ENCODE measurements around the gene UBE2H. TPM values are rescaled to one million over a fixed set of nuclear protein-coding genes. Genes with fewer than 3 reads are reported as not detected.
A peak's percentile ranks its signal among the peaks of the same experiment; 100 is the strongest.
"Not testable (repeated sequence)": the region's sequence is repeated elsewhere in the genome, so short reads cannot be mapped to it uniquely, and the experiment has no call there.

Gene UBE2H
- total RNA-seq, 1 experiment from 2014 or later, result 75.1 TPM

- H3K27me3 Mint-ChIP-seq (ENCODE audit: low read depth), result no peaks in the 10 kb centered on the region
- no peaks in the 10 kb centered on the region for H3K79me2 ChIP-seq (ENCODE audit: insufficient read depth, low read length)
- H4K5ac ChIP-seq (ENCODE audit: insufficient read length, low read depth, low read length), result no peak overlapping the region
- peak overlapping the region in 2 of 3 experiments; percentile 36 to 72; a peak in 2 of 7 replicates for H3K27ac Mint-ChIP-seq
- no peak overlapping the region for H3K9ac ChIP-seq (ENCODE audit: extremely low read depth, insufficient read length, low read length)
- no peak overlapping the region for H2BK20ac ChIP-seq (ENCODE audit: low read depth, low read length, poor library complexity, severe bottlenecking)
- no peak overlapping the region for H2BK5ac ChIP-seq (ENCODE audit: insufficient read length, low read length)
- no peak overlapping the region for H3K4me2 ChIP-seq (ENCODE audit: insufficient read depth, insufficient read length, low read length)
- H3K56ac ChIP-seq (ENCODE audit: insufficient read length, low read depth, low read length), result no peak overlapping the region
- no peak overlapping the region for H2AFZ ChIP-seq (ENCODE audit: low read length)
- H3K18ac ChIP-seq (ENCODE audit: insufficient read length, low read depth, low read length), result no peak overlapping the region
- H3K79me1 ChIP-seq (ENCODE audit: insufficient read depth, low read depth, low read length, poor library complexity, severe bottlenecking), result no peaks in the 10 kb centered on the region
- no peak overlapping the region for H3K23ac ChIP-seq (ENCODE audit: insufficient read length, low read depth, low read length)
- H2BK15ac ChIP-seq (ENCODE audit: low read depth, low read length), result no peak overlapping the region
- DNase-seq, result no peak
- no peak overlapping the region for H2BK12ac ChIP-seq (ENCODE audit: insufficient read length, low read depth, low read length)
- no CpG with 5 or more reads among the region's 11 CpGs for WGBS (ENCODE audit: extremely low coverage, insufficient read length, low lambda C conversion rate)
- TF ChIP-seq CTCF (conservative IDR thresholded peaks at IDR 0.05), result no peak
- no peak overlapping the region for H3K27ac ChIP-seq (ENCODE audit: insufficient read length, low read depth, low read length)
- H3K4ac ChIP-seq (ENCODE audit: low read depth, low read length), result no peak overlapping the region
- no peaks in the 10 kb centered on the region for H3K36me3 Mint-ChIP-seq (ENCODE audit: insufficient read depth in 1 of 3, low read depth in 3 of 3)
- no peak overlapping the region for H3K14ac ChIP-seq (ENCODE audit: insufficient read depth, low read length)
- H4K20me1 ChIP-seq (ENCODE audit: control insufficient read depth, insufficient read depth, insufficient read length), result no peaks in the 10 kb centered on the region
- H3K27me3 ChIP-seq (ENCODE audit: insufficient read depth, low read length), result no peaks in the 10 kb centered on the region
- H4K8ac ChIP-seq (replicated peaks; ENCODE audit: insufficient read length, low read depth, low read length), result no peak overlapping the region
- H3T11ph ChIP-seq (ENCODE audit: low read length), result no peak overlapping the region
- no peaks in the 10 kb centered on the region for H3K9me3 ChIP-seq (ENCODE audit: control insufficient read depth, low read depth, low read length)
- H3K4me3 Mint-ChIP-seq, result no peak overlapping the region
- peaks cover 13 to 14% of the 10 kb centered on the region in 2 experiments for H3K4me1 Mint-ChIP-seq
- H3K9me3 Mint-ChIP-seq, result no peaks in the 10 kb centered on the region
- no peak overlapping the region for H2BK120ac ChIP-seq (ENCODE audit: low read depth, low read length, poor library complexity, severe bottlenecking)
- no peak overlapping the region for H2AK5ac ChIP-seq (ENCODE audit: insufficient read length, low read length)
- H3K4me1 ChIP-seq (ENCODE audit: insufficient read depth, low read length), result no peaks in the 10 kb centered on the region; the same call in 1 of the 2 replicates
- H4K91ac ChIP-seq (ENCODE audit: insufficient read length, low read depth, low read length), result no peak overlapping the region
- H3K23me2 ChIP-seq (ENCODE audit: insufficient read length, low read depth, low read length, poor library complexity, severe bottlenecking), result no peaks in the 10 kb centered on the region
These were observed 16.0 kb upstream of the UBE2H start for GRCh38 chr7:129968592-129969383.

- H3K4me3 Mint-ChIP-seq; H2BK5ac ChIP-seq (ENCODE audit: insufficient read length, low read length); H2AFZ ChIP-seq (ENCODE audit: low read length); H3K9ac ChIP-seq (ENCODE audit: extremely low read depth, insufficient read length, low read length); H3K79me2 ChIP-seq (ENCODE audit: insufficient read depth, low read length); H3K4me2 ChIP-seq (ENCODE audit: insufficient read depth, insufficient read length, low read length); H3K4me1 ChIP-seq (ENCODE audit: insufficient read depth, low read length); H3K23ac ChIP-seq (ENCODE audit: insufficient read length, low read depth, low read length); H3K27me3 ChIP-seq (ENCODE audit: insufficient read depth, low read length); DNase-seq; H2AK5ac ChIP-seq (ENCODE audit: insufficient read length, low read length); H3K14ac ChIP-seq (ENCODE audit: insufficient read depth, low read length); H4K20me1 ChIP-seq (ENCODE audit: control insufficient read depth, insufficient read depth, insufficient read length); H4K8ac ChIP-seq (replicated peaks; ENCODE audit: insufficient read length, low read depth, low read length); H3K4ac ChIP-seq (ENCODE audit: low read depth, low read length); H3K27ac Mint-ChIP-seq; H2BK15ac ChIP-seq (ENCODE audit: low read depth, low read length); H2BK120ac ChIP-seq (ENCODE audit: low read depth, low read length, poor library complexity, severe bottlenecking); H3K23me2 ChIP-seq (ENCODE audit: insufficient read length, low read depth, low read length, poor library complexity, severe bottlenecking); H3K27ac ChIP-seq (ENCODE audit: insufficient read length, low read depth, low read length); H3K56ac ChIP-seq (ENCODE audit: insufficient read length, low read depth, low read length); H3T11ph ChIP-seq (ENCODE audit: low read length); H4K5ac ChIP-seq (ENCODE audit: insufficient read length, low read depth, low read length); H4K91ac ChIP-seq (ENCODE audit: insufficient read length, low read depth, low read length); H3K27me3 Mint-ChIP-seq (ENCODE audit: low read depth); H2BK12ac ChIP-seq (ENCODE audit: insufficient read length, low read depth, low read length); H3K36me3 Mint-ChIP-seq (ENCODE audit: insufficient read depth in 1 of 3, low read depth in 3 of 3); H2BK20ac ChIP-seq (ENCODE audit: low read depth, low read length, poor library complexity, severe bottlenecking); H3K9me3 ChIP-seq (ENCODE audit: control insufficient read depth, low read depth, low read length); H3K79me1 ChIP-seq (ENCODE audit: insufficient read depth, low read depth, low read length, poor library complexity, severe bottlenecking); H3K9me3 Mint-ChIP-seq; H3K18ac ChIP-seq (ENCODE audit: insufficient read length, low read depth, low read length): not testable (repeated sequence)
- WGBS (ENCODE audit: extremely low coverage, insufficient read length, low lambda C conversion rate), result no CpG with 5 or more reads among the region's 4 CpGs
- H3K4me1 Mint-ChIP-seq, result peaks cover 9 to 16% of the 10 kb centered on the region in 2 experiments; a peak in 2 of 4 replicates
These were observed 7.4 kb upstream of the UBE2H start for GRCh38 chr7:129960204-129960475.
